Activated effector memory CD4-positive, alpha-beta T cell treated with anti-CD3 and anti-CD28 coated beads, Interleukin-2, amount 50 U/mL, for 16 hours (primary cell): Measurements from ENCODE around the gene FZD4.
"Not testable (repeated sequence)": the region's sequence is repeated elsewhere in the genome, so short reads cannot be mapped to it uniquely, and the experiment has no call there.

ENCODE experiments used
- DNase-seq: peaks from one replicate; pipeline ENCODE4 v3.0.0-alpha.2; 2020

FZD4 gene

GRCh38 chr11:86937193-86937806, 17.9 kb downstream of the FZD4 start:
- DNase-seq = not testable (repeated sequence)

DNA sequence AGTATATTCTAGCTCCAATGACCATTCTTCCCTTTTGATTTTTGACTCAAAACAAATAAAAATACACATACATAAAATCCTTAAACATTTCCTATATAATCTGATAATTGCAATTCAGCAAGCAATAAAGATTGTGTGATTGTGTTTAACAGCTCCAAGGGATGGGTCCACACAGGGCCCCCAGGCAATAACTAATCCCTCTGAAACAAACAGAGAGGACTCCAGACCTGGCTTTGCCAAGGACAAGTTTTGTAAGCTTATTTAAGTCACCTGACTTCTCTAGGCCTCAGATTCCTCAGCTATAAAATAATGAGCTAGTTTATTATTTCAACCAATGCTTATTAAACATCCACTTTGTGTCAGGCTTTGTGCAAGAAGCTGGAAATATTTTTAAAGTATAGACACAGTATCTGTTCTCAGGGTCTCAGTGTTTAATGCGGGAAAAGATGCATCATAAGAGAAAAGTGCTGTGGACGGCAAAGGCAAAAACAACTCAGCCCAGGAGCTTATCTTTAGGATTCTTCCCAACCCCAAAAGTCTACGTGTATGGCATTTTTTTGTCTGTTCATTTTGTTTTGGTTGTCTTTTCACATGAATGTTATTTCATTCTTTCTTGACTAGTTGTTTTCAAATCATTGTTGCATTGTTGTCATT, 20.1 kb downstream of the FZD4 start:
- DNase-seq = no peak

GRCh38 chr11:86934582-86934900, 20.7 kb downstream of the FZD4 start:
- no peak for DNase-seq

GRCh38 chr11:86933891-86934581, 21.2 kb downstream of the FZD4 start:
- DNase-seq = no peak

GRCh38 chr11:86932924-86933875, 22.0 kb downstream of the FZD4 start:
- DNase-seq = no peak

GRCh38 chr11:86932259-86932585, 23.0 kb downstream of the FZD4 start:
- no peak for DNase-seq

GRCh38 chr11:86931548-86932258, 23.5 kb downstream of the FZD4 start:
- no peak for DNase-seq

GRCh38 chr11:86930957-86931547, 24.1 kb downstream of the FZD4 start:
- no peak for DNase-seq

DNA sequence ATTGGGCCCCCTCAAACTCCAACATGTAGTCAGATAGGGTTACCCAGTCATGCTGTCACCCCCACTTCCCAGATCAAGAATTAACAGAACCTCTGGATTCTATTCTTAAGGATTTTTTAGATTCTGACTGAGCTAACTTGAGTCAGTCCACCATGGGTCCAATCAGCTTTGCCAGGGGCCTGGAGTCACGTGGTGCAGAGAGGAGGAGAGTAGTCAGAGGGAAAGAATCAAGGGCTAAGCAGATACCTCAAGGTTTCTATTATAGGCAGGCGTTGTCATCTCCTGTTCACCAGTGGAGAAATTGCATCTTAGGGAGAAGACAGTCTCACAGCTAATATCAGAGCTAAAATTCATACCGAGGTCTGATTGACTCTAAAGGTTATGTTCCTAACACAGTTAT, 28.2 kb downstream of the FZD4 start:
- DNase-seq = no peak

- no peak for DNase-seq
These were observed 31.0 kb downstream of the FZD4 start for GRCh38 chr11:86923999-86924766.

- no peak for DNase-seq
These were observed 33.0 kb downstream of the FZD4 start for GRCh38 chr11:86922225-86922624.

DNA sequence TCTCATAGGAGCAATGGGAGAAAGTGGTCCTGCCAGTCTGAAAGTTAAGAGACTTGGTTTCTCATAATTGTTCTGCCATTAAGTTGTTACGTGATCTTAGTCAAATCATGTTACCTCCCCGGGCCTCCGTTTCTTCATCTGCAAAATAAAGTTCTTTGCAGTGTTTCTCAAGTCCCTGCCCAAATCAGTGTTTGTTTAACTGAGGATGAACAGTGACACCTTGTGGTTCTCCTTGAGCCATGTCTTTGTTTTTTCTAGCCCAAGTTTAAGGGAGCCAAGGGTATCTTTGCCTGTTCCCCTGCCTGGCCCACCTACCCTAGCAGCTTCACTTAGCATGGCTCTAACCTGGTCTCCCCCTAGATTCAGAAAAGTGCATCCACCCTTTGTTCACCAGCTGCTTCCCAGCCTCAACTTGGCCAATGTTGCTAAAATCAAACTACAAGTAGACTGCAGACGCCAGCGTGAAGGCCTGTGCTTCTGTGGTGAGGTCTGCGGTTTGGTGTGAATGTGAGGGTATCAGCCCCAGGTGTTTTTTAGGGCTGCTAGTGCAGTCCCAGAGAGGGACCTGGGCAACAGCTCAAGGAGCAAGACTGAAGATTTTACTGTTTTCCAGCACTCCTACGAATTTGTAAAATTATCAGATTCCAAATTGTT, 35.5 kb downstream of the FZD4 start:
- DNase-seq = no peak

- no peak for DNase-seq
These were observed 36.2 kb downstream of the FZD4 start for GRCh38 chr11:86918973-86919372.

DNA sequence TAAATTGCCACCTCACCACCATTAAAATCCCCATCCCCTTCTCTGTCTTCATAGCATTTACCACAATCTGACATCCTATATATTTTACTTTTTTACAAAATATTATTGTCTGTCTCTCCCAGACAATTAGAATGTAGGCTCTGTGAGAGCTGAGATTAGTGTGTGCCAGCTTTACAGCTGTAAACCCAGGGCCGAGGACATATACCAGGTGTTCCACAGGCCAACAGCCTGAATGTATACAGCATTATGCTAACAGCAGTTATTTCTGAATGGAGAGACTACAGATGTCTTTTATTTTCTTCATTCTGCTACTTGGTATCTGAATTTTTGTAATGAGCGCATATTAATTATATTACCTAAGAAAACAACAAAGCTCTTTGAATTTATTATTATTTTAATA, 36.7 kb downstream of the FZD4 start:
- no peak for DNase-seq

DNA sequence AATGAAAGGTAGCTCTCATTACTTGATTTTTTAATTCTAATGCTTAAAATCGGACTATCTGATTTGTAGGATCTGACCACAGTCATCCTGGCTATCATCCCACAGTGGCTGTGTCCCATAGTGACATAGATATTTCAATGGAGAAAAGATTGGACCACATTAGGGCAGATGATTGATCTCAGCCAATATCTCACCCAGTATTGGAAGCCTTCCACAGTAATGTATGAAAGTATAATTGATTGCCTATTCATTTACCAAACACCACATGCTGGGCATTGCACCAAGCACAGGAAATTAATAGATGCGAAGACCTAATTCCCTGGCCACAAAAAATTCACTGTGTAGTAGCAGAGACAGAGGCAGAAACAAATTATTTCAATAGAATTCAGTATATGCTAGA, 37.6 kb downstream of the FZD4 start:
- no peak for DNase-seq

- no peak for DNase-seq
These were observed 38.9 kb downstream of the FZD4 start for GRCh38 chr11:86916330-86916729.

DNA sequence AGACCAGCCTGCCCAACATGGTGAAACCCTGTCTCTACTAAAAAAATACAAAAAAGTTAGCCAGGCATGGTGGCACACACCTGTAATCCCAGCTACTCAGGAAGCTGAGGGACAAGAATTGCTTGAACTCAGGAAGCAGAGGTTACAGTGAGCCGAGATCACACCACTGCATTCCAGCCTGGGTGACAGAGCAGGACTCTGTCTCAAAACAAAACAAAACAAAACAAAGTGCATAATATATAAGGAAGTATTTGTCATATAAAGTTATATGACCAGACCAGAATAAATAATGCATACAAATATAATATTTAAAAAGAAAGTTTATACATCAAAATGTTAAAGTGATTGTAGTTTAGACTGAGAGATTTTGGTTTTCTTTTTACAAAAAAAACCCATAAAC, 39.3 kb downstream of the FZD4 start:
- DNase-seq = not testable (repeated sequence)

GRCh38 chr11:86914865-86915519, 40.2 kb downstream of the FZD4 start:
- DNase-seq = no peak

DNA sequence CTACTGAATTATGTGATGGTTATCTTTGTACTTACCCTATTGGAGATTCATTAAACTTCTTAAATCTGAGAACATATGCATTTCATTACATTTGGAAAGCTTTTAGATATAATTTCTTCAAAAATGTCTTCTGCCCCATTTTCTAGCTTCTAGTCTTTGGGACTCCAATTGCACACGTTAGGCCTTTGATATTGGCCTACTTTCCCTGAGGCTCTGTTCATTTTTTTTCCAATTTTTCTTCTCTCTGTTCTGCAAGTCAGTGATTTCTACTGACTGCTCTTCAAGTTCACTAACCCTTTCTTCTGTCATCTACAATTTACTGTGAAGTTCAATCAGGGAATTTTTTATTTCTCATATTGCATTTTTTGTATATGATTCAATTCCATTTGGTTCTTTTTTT, 43.0 kb downstream of the FZD4 start:
- no peak for DNase-seq

DNA sequence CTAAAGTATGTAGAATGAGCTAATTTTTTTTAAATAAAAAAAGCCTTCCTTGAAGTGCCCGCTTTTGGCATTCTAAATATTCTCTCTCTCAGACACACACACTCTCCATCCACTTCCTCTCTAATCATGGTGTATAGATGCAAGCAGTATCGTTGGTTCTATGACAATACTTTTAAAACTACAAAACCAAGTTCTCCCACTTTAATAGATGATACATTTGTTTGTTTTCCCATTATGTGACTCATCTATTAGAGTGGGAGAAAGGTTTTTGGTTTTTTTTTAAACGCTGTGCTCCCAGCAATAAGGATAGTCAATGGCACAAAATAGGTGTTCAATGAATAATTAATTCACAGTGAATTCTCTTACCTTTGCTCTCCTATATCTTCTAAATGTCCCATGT, 44.6 kb downstream of the FZD4 start:
- no peak for DNase-seq

DNA sequence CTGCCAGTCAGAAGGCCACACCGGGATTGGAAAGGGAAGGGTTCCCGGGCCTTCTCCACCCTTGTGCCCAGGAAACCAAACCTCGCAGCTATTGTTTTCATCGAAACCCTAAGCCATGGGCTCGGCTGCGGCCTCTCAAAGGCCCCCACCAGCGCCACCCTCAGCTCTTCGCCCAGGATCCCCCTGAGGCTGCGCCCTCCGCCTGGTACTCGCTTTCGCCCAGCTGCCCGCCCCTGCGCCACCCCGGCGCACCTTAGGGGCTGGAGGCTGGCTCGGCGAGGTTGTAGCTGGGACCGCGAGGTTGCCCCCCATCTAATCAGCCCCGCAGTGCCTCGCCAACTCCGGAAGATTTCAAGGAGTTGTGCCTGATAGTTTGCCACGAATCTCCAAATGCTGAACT, 49.0 kb downstream of the FZD4 start:
- DNase-seq = no peak
